Stimulated activated CD8-positive, alpha-beta memory T cell treated with anti-CD3 and anti-CD28 coated beads, Interleukin-15, amount 100 ng/mL, for 1 hour (primary cell): Measurements from ENCODE around the gene FOXP1.
"Not testable (repeated sequence)": the region's sequence is repeated elsewhere in the genome, so short reads cannot be mapped to it uniquely, and the experiment has no call there.

Experiments
- DNase-seq: peaks from one replicate; pipeline ENCODE4 v3.0.0-alpha.2; 2020; ENCODE audit warnings: low read depth

The FOXP1 gene

DNA sequence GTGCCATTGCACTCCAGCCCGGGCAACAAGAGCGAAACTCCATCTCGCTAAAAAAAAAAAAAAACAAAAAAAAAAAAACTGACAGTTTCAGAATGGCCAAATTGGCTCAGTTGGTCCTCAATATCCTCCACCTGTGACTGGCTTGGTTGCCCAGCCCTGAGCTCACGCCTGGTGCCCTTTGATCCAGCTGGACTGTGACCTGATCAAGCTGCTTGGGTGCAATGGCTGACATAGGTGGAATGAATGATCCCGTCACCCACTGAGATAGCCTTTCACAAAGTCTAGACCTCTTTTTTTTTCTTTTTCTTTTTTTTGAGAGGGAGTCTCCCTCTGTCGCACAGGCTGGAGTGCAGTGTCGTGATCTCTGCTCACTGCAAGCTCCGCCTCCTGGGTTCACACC is 254.6 kb downstream of the FOXP1 start:
- no peak for DNase-seq

GRCh38 chr3:71327936-71328335 is 255.6 kb downstream of the FOXP1 start:
- DNase-seq, result no peak

DNA sequence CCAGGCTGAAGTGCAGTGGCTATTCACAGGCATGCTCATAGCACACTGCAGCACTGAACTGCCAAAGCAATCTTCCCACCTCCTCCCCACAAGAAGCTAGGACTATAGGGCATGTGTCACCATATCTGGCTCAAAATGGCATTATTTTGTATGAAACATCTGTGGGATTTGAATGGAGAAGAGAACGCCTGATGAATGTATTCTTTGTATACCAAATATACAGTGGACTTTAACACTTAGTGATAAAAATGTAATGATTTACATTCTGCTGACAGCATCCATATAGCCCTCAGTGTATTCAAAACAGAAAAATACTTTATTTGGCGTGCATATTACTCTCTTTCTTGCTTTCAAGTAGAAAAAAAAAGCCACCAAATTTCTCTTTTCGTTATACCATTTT is 257.8 kb downstream of the FOXP1 start:
- no peak for DNase-seq

DNA sequence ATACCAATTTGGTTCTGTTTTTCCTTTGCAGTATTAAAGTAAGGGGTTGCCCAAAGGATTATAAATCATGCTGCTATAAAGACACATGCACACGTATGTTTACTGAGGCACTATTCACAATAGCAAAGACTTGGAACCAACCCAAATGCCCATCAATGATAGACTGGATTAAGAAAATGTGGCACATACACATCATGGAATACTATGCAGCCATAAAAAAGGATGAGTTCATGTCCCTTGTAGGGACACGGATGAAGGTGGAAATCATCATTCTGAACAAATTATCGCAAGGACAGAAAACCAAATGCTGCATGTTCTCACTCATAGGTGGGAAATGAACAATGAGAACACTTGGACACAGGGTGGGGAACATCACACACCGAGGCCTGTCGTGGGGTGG is 259.3 kb downstream of the FOXP1 start:
- DNase-seq, result not testable (repeated sequence)

- DNase-seq, result no peak
Measured at GRCh38 chr3:71323558-71323957, 260.0 kb downstream of the FOXP1 start.

DNA sequence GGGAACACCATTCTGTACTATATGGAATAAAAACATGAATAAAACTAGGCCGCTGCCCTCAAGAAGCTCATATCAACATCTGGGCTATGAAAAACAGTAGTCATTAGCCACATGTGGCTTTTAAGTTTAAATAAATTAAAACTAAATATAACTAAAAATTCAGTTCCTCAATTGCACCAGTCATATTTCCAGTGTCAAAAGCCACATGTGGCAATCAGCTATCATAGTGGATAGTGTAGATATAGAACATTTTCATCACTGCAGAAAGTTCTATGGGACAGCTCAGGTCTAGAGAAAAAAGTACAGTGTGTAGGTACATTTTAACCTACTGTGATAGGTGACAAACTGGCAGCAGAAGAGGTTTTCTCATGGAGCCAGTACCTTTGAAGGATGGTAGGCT is 261.4 kb downstream of the FOXP1 start:
- DNase-seq, result no peak

DNA sequence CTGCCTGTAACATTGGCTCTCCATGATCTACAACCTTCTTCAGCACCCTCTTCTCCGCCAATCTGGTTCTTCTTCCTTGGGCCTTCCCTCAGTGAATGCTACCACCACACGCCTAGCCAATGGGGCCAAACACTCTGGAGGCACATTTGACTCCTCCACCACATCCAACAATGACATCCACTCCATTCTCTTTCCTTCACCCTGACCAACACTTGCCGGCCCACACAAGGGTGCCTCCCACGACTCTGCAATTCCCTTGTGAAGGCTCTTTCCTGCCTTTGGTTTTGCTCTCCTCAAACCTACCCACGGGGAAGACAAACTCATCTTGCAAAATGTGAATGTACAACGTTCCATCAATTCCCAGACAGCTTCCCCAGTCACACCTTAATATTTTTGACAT is 263.8 kb downstream of the FOXP1 start:
- no peak for DNase-seq

- no peak for DNase-seq
Measured at GRCh38 chr3:71318458-71318827, 265.1 kb downstream of the FOXP1 start.

- DNase-seq, result no peak
Measured at GRCh38 chr3:71317749-71318457, 265.6 kb downstream of the FOXP1 start.

- no peak for DNase-seq
Measured at GRCh38 chr3:71317140-71317539, 266.4 kb downstream of the FOXP1 start.

- no peak for DNase-seq
Measured at GRCh38 chr3:71316066-71316777, 267.3 kb downstream of the FOXP1 start.

DNA sequence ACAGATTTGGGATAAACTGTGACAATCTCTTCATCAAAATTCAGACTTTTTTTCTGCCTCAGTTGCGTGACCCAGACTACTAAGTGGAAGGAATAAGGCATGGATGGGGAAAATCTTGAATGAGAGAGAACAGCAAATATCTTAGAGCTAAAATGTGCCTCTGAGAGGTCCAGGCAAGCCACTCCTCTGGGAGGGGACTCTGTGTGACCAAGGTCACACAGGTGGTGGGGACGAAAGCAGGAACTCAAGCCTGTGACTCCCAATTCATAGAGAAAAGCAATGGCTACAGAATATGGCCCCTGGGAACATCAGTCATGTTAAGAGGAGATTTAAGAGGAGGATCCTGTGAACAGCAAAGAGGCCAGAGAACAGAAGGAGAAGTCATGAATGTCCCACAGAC is 268.1 kb downstream of the FOXP1 start:
- no peak for DNase-seq

- no peak for DNase-seq
Measured at GRCh38 chr3:71313844-71314243, 269.7 kb downstream of the FOXP1 start.

DNA sequence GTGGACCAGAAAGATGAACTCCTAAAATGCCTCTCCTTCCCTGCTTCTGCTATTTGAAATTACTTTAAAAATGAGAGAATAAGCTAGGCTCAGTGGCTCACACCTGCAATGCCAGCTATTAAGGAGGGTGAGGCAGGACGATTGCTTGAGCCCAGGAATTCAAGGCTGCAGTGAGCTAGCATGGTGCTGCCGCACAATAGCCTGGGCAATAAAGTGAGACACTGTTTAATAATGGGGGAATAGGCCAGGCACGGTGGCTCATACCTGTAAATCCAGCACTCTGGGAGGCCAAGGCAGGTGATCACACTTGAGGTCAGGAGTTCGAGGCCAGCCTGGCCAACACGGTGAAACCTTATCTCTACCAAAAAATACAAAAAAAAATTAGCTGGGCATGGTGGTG is 271.1 kb downstream of the FOXP1 start:
- DNase-seq, result no peak

- DNase-seq, result no peak
Measured at GRCh38 chr3:71311661-71312046, 271.9 kb downstream of the FOXP1 start.

- DNase-seq, result no peak
Measured at GRCh38 chr3:71310980-71311660, 272.4 kb downstream of the FOXP1 start.

DNA sequence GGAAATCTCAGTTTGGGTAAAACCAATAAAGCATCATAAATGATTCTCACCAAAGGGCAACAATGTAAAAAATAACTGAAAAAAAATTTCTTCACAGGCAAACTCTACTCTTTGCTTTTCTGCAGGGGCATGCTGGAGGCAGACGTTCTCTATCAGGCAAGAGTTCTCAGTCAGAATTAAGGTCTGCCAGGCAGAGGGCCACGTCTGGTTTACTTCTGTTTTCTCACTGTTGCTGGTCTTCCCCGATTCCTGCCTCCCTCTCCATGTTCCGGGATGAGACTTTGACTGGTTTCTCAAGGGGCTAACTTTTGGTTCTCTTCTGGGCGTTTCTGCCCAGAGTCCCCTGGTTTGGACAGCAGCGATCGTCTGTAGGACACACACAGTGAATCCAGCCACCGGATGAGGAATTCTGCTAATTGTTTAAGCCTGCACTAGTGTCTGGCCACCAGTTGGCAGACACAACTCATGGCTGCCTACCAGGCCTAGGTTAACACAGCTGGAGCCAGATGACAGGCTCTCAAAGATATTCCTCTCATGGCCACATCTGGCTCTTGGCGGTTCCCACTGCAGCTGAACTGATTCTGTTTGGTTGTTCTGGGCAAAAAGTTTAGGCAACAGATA is 273.1 kb downstream of the FOXP1 start:
- no peak for DNase-seq

DNA sequence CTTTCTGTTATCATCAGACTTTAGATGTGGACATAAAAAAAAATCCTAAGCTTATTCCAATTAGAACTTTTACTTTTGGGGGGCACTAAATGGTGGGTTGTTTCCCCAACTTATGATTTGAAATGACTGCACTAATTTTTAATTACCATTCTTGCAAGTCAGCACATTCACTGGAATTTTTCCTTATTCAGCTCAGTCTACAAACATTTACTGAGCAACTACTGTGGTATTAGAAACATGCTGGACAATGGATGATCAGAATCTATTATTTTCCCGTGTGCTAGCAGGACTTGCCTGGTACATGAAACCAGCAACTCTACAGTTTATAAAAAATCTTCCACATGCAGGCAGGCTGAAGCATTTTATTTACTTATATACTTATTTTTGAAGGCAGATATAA is 273.6 kb downstream of the FOXP1 start:
- DNase-seq, result no peak

DNA sequence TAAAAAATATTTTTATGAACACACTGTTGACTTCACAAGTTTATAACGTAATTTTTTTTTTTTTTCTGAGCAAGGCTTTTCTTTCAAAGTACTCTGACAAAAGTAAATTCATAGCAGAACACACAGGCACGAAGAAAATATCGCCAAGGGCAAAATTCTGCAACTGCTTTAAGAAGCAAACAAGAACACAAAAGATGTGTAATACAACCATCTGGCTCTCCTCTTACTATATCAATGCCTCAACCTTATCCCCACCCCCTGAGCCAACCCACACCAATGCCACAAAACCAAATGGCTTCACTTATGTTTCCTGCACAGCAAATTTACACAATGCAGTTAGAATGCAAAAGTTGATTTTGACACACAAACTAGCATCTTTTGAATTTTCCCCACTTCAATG is 274.2 kb downstream of the FOXP1 start:
- no peak for DNase-seq

DNA sequence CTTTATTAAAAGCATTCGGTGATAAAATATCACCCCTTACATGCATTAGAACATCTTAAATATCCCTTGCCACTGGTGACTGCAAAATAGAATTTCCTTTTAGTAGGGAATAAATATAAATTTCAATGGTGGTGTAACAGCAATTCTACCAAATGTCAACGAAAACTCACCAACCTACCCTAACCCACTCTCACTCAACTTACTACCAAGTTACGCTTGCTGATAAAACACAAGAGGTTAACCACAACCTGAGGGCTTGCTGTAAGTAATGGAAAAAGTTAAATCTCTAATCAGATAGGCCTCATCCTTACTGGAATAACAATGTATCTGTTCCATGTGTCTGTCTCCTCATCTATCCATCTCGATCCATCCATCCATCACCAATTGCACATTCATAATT is 274.7 kb downstream of the FOXP1 start:
- no peak for DNase-seq

GRCh38 chr3:71307991-71308697 is 275.4 kb downstream of the FOXP1 start:
- no peak for DNase-seq
